Stomach (tissue), 4 donors: Measurements from ENCODE around the gene ZNF511.

Experiments used
- EP300 ChIP-seq: sonication (generic); formaldehyde crosslinking; IDR thresholded peaks from one replicate; pipeline ENCODE4 v1.6.1; 2017; ENCODE audit warnings: antibody characterized with exemption
- POLR2A ChIP-seq, 4 donors: fragments of 450-650 bp; IDR thresholded peaks; one replicate each; pipeline ENCODE4 v1.6.1; 2016; ENCODE audit warnings: antibody characterized with exemption in 4 of 4, control low read depth in 2 of 4, mild to moderate bottlenecking in 1 of 4, moderate library complexity in 1 of 4
- POLR2AphosphoS5 ChIP-seq, 3 donors: sonication (generic); formaldehyde crosslinking; IDR thresholded peaks; one replicate each; pipeline ENCODE4 v1.6.1; 2016; ENCODE audit warnings: antibody characterized with exemption in 3 of 3
- TF ChIP-seq, protein P1 (sequence below), 7 experiments: fragments of 450-650 bp in 4 of 7; fragments of 200-600 bp in 3 of 7; sonication (generic) in 3 of 7; IDR thresholded peaks; one replicate each; pipeline ENCODE4 v1.5.1; 2016 to 2019; ENCODE audit warnings: antibody characterized with exemption in 7 of 7, control low read depth in 2 of 7, mild to moderate bottlenecking in 1 of 7

DNA sequence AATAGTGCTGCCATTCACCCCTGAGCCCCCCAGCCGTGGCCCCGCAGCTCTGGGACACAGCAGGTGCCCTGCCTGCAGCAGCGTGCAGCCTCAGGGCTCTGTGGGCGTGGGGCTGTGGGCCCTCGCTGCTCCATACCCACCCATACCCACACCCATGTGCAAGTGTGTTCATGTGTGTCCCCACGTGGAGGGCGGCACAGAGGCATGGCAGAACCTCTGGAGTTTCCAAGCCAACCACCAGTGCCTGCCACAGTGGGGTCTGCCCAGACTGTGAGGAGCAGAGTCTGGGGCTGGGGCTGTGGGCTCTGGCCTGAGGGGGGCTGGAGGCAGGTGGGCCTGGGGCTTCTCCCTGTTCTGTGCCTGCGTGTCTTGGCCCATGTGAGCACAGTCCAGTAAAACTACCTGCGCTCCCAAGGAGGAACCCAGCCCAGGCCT, 40.9 kb downstream of the ZNF511 start:
- TF ChIP-seq, protein P1, sequence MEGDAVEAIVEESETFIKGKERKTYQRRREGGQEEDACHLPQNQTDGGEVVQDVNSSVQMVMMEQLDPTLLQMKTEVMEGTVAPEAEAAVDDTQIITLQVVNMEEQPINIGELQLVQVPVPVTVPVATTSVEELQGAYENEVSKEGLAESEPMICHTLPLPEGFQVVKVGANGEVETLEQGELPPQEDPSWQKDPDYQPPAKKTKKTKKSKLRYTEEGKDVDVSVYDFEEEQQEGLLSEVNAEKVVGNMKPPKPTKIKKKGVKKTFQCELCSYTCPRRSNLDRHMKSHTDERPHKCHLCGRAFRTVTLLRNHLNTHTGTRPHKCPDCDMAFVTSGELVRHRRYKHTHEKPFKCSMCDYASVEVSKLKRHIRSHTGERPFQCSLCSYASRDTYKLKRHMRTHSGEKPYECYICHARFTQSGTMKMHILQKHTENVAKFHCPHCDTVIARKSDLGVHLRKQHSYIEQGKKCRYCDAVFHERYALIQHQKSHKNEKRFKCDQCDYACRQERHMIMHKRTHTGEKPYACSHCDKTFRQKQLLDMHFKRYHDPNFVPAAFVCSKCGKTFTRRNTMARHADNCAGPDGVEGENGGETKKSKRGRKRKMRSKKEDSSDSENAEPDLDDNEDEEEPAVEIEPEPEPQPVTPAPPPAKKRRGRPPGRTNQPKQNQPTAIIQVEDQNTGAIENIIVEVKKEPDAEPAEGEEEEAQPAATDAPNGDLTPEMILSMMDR (IDR thresholded peaks at IDR 0.05), result no peak
- TF ChIP-seq POLR2AphosphoS5 (IDR thresholded peaks at IDR 0.05) (no peak), POLR2A (IDR thresholded peaks at IDR 0.05) (no peak), EP300 (no peak)
